GM12878 (cell line): ENCODE data around the gene ANXA4. TPM values are rescaled to one million over a fixed set of nuclear protein-coding genes. Genes with fewer than 3 reads are reported as not detected.
A peak's percentile ranks its signal among the peaks of the same experiment; 100 is the strongest.

Experiments
- EGR1 ChIP-seq, 2 experiments: IDR thresholded peaks; 1 replicate in 1 of 2; 2 replicates in 1 of 2; pipeline ENCODE4 v1.6.1; 2011 to 2012; ENCODE audit warnings: low read depth in 2 of 2, low read length in 2 of 2, borderline replicate concordance in 1 of 2, mild to moderate bottlenecking in 1 of 2, moderate library complexity in 1 of 2
- GABPA ChIP-seq: IDR thresholded peaks from 2 replicates; pipeline ENCODE4 v1.6.1; 2014; ENCODE audit warnings: antibody characterized with exemption, low read depth, mild to moderate bottlenecking, inconsistent platforms
- GATAD2B ChIP-seq: fragments of 450-650 bp; conservative IDR thresholded peaks from 2 replicates; pipeline ENCODE4 v1.6.1; 2017; ENCODE audit warnings: low read depth, mild to moderate bottlenecking, moderate library complexity
- LARP7 ChIP-seq: fragments of 450-650 bp; IDR thresholded peaks from 2 replicates; pipeline ENCODE4 v1.6.1; 2017; ENCODE audit warnings: mild to moderate bottlenecking
- NFXL1 ChIP-seq: fragments of 450-650 bp; IDR thresholded peaks from 2 replicates; pipeline ENCODE4 v1.6.1; 2017; ENCODE audit warnings: antibody characterized with exemption, mild to moderate bottlenecking, borderline replicate concordance
- NR2C2 ChIP-seq: IDR thresholded peaks from 2 replicates; pipeline ENCODE4 v1.6.1; 2011; ENCODE audit warnings: borderline replicate concordance, low read depth; ENCODE audit not compliant: control insufficient read depth, insufficient read length
- POLR2AphosphoS2 ChIP-seq: IDR thresholded peaks from 2 replicates; pipeline ENCODE4 v1.6.1; 2011; ENCODE audit warnings: low read depth, mild to moderate bottlenecking, low read length, improper control_type of control experiment, moderate library complexity
- POU2F2 ChIP-seq: IDR thresholded peaks from 3 replicates; pipeline ENCODE4 v1.6.1; 2011; ENCODE audit warnings: low read depth, mild to moderate bottlenecking, low read length, borderline replicate concordance
- REST ChIP-seq: IDR thresholded peaks from 2 replicates; pipeline ENCODE4 v1.6.1; 2012; ENCODE audit warnings: mild to moderate bottlenecking, low read depth, low read length
- SMAD1 ChIP-seq: fragments of 450-650 bp; IDR thresholded peaks from 2 replicates; pipeline ENCODE4 v1.6.1; 2018; ENCODE audit warnings: mild to moderate bottlenecking, low read depth; ENCODE audit not compliant: partially characterized antibody
- SMAD5 ChIP-seq: IDR thresholded peaks from 2 replicates; pipeline ENCODE4 v1.6.1; 2016; ENCODE audit warnings: antibody characterized with exemption, low read depth
- STAT3 ChIP-seq: IDR thresholded peaks from 2 replicates; pipeline ENCODE4 v1.6.1; 2011; ENCODE audit warnings: low read depth, low read length, improper control_type of control experiment
- TCF3 ChIP-seq: IDR thresholded peaks from 2 replicates; pipeline ENCODE4 v1.6.1; 2012; ENCODE audit warnings: low read depth, mild to moderate bottlenecking, low read length, borderline replicate concordance; ENCODE audit not compliant: insufficient read depth
- ZBTB4 ChIP-seq: fragments of 450-650 bp; formaldehyde crosslinking; IDR thresholded peaks from 2 replicates; pipeline ENCODE4 v1.4.0; 2022; ENCODE audit warnings: mild to moderate bottlenecking, moderate library complexity
- polyA plus RNA-seq, 11 experiments: library from polyadenylated mRNA; depleted of rRNA in 4 of 11; unstranded in 6 of 11; stranded (reverse) in 5 of 11; fragments of >200 nt; fragmentation: Nextera tagmentation in 4 of 11; fragmentation: Illumina TruSeq in 1 of 11; extraction: Ambion mirVana in 4 of 11; extraction: Trizol in 1 of 11; gene quantifications; 1 replicate in 1 of 11; 2 replicates in 10 of 11; pipeline versions ENCODE4 v1.2.1 to v1.2.3, GENCODE V29; 2011 to 2016; ENCODE audit warnings: inconsistent platforms in 2 of 11, missing spikeins in 2 of 11, low read depth in 1 of 11
- total RNA-seq, 4 experiments: library from RNA; depleted of rRNA in 3 of 4; stranded (reverse); fragments of >200 nt in 3 of 4; fragmentation: Illumina TruSeq in 1 of 4; extraction: Trizol in 1 of 4; gene quantifications; 2 replicates each; pipeline versions ENCODE4 v1.2.1 to v1.2.3, GENCODE V29; 2013 to 2021
- TF ChIP-seq, protein P1 (sequence below): IDR thresholded peaks from 2 replicates; pipeline ENCODE4 v1.6.1; 2011; ENCODE audit warnings: low read depth, mild to moderate bottlenecking, low read length, moderate library complexity, borderline replicate concordance; ENCODE audit errors: extremely low read depth
- TF ChIP-seq, protein P2 (sequence below): IDR thresholded peaks from 2 replicates; pipeline ENCODE4 v1.6.1; 2012; ENCODE audit warnings: low read depth, low read length, improper control_type of control experiment
- TF ChIP-seq, protein P3 (sequence below): fragments of 150-350 bp; IDR thresholded peaks from 2 replicates; pipeline ENCODE4 v1.6.1; 2016; ENCODE audit warnings: low read depth, low read length

The ANXA4 gene
- total and polyA plus RNA-seq, 10 of the 15 experiments (the other 5 are each of a cell fraction or from before 2014, with no cell fraction given): 16.3 to 97.2 (median 71.0) TPM

- TF ChIP-seq REST (no peak), LARP7 (peak; percentile 47; the same call in 1 of the 2 replicates), TCF3 (no peak), POLR2AphosphoS2 (no peak), SMAD5 (no peak), ZBTB4 (CRISPR knock-in tag) (no peak), SMAD1 (no peak), GATAD2B (peak; percentile 35; the same call in 1 of the 2 replicates), GABPA (no peak), NR2C2 (no peak), STAT3 (no peak), POU2F2 (0 out of 3 replicates have a peak, but pooled peaks have one; percentile 23), NFXL1 (no peak), EGR1 (IDR thresholded peaks at IDR 0.05; ENCODE audit: borderline replicate concordance in 1 of 2, low read depth in 2 of 2, low read length in 2 of 2) (no peak)
- TF ChIP-seq, protein P1, sequence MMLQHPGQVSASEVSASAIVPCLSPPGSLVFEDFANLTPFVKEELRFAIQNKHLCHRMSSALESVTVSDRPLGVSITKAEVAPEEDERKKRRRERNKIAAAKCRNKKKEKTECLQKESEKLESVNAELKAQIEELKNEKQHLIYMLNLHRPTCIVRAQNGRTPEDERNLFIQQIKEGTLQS: no peak
- TF ChIP-seq, protein P2, sequence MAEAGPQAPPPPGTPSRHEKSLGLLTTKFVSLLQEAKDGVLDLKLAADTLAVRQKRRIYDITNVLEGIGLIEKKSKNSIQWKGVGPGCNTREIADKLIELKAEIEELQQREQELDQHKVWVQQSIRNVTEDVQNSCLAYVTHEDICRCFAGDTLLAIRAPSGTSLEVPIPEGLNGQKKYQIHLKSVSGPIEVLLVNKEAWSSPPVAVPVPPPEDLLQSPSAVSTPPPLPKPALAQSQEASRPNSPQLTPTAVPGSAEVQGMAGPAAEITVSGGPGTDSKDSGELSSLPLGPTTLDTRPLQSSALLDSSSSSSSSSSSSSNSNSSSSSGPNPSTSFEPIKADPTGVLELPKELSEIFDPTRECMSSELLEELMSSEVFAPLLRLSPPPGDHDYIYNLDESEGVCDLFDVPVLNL: no peak
- TF ChIP-seq, protein P3, sequence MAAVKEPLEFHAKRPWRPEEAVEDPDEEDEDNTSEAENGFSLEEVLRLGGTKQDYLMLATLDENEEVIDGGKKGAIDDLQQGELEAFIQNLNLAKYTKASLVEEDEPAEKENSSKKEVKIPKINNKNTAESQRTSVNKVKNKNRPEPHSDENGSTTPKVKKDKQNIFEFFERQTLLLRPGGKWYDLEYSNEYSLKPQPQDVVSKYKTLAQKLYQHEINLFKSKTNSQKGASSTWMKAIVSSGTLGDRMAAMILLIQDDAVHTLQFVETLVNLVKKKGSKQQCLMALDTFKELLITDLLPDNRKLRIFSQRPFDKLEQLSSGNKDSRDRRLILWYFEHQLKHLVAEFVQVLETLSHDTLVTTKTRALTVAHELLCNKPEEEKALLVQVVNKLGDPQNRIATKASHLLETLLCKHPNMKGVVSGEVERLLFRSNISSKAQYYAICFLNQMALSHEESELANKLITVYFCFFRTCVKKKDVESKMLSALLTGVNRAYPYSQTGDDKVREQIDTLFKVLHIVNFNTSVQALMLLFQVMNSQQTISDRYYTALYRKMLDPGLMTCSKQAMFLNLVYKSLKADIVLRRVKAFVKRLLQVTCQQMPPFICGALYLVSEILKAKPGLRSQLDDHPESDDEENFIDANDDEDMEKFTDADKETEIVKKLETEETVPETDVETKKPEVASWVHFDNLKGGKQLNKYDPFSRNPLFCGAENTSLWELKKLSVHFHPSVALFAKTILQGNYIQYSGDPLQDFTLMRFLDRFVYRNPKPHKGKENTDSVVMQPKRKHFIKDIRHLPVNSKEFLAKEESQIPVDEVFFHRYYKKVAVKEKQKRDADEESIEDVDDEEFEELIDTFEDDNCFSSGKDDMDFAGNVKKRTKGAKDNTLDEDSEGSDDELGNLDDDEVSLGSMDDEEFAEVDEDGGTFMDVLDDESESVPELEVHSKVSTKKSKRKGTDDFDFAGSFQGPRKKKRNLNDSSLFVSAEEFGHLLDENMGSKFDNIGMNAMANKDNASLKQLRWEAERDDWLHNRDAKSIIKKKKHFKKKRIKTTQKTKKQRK: no peak
These were observed 17.3 kb upstream of the ANXA4 start (continued) for GRCh38 chr2:69724540-69725159.
